NCI-H1105 (cell line): Measurements from ENCODE around the gene MEX3A.
A peak's percentile ranks its signal among the peaks of the same experiment; 100 is the strongest.
"Not testable (repeated sequence)": the region's sequence is repeated elsewhere in the genome, so short reads cannot be mapped to it uniquely, and the experiment has no call there.

Experiments
- DNase-seq: peaks from one replicate; lab custom pipeline; 2025; lab: John Stamatoyannopoulos, UW

The MEX3A gene

DNA sequence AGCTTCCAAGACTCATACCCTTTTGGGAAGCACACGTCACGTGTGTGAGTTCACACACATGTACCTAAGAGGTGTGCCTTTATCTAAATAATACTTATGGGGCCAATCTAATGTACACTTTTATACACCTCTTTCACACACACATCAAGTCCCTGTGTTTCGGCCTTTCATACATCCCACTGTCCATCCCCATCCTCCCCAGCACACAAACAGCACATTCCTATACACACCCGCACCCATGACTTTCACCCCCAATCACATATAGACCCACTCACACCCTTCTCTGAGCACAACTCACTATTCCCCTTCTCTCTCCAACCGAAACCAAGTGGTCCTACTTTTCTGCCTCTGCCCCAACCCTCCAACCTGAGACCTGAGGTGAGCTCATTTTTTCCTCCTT, 3.5 kb downstream of the MEX3A start:
- DNase-seq = no peak

DNA sequence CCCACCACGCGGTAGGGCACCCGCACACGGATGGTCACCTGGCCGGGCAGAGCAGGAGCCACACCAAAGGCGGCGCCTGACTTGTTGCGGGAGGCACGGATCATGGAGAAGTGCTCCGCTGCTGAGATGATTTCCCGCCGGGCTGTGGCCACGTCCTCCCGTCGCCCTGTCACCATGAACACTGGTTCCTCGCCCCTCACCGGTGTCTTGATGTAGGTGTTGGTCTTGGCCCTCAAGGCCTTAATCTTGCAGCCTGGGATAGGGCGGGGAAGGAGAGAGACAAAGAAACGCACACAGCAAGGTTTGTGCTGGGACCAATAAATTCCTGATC, 4.9 kb downstream of the MEX3A start:
- no peak for DNase-seq

DNA sequence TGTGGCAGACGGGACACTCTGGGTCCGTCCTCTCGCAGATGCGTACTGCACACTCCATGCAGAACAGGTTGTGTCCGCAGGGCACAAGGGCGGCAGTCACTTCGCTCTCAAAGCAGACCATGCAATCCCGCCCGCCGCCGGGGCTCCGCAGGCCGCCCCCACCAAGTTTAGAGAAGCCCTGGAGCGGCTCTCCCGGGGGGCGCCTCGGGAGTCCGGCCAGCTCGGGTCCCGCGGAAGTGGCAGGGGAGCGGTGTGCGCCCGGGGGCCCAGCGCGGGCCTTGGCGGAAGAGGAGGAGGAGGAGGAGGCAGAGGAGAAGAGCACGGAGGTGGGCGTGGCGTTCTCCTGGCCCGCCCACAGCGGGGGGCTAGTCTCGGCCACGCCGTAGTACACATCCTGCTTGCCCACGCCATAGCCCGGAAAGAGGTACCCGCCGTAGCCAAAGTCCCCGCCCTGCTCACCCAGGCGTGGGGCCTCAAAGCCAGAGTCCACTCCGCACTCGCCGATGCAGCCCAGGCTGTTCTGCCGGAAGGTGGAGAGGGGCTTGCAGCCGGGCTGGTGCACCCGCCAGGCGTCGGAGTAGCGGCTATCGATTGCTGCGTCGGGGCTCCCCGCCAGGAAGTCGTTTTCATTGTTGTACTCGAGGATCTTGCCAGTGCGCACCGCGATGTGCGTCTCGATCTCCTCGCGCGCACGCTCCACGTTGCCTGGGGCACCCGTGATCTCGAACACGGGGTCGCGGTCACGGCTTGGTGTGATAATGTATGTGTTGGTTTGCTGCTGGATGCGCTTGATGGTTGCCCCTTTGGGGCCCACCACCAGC, 5.4 kb downstream of the MEX3A start:
- no peak for DNase-seq

DNA sequence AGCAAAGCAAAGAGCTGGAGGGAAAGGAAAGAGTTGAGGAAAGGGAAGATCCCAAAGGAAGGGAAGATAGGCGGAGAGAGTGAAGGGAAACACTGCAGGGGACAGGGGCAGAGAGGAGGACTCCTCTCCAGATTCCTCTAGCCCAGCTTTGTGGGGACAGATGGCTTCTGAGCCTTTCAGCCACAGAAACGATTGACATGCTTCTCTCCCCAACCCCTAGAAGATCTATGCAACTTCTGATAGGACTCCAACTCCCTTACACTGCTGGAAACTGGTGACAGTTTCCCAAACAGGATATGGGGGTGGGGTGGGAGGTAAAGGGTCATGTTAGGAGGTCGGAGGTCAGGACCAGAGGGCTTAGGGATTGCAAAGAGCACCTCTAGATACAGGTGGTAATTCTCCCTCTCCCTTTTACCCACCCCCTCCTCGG, 6.5 kb downstream of the MEX3A start:
- no peak for DNase-seq

DNA sequence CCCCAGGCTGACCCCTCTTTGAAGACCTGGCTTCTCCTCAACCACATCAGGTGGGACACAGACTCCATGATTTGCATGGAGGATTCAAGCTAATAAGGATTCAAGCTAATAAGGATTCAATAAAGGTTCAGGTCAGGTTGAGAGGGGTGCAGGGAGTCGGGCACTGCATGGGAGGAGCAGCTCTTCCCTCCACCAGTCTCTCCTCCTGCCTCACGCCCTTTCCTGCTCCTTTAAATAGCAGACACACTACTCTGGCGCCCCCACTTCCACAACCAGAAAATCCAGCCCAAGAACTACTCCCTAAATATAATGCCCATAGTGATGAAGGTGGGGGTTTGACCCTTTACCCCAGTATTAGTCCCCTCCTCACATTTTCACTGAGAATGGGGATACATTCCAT, 7.1 kb downstream of the MEX3A start:
- DNase-seq = no peak

DNA sequence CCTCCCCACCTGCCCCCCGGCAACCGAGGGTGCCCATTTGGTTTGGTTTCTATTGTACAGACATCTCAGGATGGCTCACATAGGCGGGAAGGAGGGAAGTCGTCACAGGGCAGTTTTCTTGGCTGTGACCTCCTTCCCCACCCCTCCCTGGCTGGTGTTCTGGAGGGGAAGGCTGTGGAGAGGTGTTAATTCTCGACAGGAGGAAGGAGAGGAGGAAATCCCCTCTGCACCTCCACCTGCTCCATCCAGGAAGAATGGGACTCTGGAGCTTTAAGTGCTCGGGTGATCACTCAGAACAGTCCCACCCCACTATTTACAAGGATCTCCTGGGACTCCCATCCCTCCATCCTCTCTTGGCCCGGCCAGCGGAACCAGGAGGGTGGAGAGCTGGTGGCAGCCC, 7.6 kb downstream of the MEX3A start:
- DNase-seq = no peak

DNA sequence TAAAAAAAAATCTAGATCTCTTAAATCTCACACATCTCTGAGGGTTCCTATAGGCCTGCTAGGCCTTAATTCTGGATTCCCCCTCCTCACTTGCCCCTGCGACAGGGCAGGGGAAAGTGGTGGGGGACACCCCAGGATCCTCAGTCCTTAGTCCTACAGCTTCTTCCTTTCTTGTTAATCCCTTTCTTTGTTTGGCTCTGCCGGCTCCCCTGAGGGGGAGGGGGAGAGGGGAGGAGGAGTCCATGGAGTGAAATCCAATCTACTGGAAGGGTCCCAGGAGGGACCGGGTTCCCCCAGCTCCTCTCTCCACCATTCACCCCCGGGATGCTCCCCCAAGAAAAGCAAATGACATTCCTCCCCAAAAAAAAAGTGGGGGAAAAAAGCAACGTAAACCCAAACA, 8.5 kb downstream of the MEX3A start:
- DNase-seq = no peak

DNA sequence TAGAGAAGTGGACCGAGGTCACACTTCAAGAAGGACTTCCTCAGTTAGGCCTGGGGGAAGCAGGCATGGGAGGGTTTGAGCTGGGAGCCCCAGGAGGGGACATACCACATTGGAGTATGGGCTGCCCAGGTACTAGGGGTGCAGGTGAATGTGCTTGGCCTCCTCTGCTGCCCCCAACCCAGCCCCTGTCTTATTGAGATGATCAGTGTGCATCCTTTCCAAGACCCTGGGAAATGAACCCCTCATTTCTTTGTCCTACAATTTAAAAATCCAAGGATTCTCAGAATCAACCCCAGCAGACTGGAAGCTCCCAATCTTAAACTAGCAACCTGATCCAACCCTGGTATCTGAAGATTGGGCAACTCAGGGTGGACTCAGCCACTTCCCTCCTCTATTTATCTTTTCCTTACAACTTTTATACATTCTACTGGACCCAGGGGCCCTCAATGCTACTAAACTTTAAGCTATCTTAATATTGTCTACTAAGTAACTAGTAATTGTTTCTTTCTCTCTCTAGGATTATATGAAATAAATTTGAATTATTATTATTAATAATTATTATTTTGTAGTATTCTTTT, 9.1 kb downstream of the MEX3A start:
- no peak for DNase-seq

DNA sequence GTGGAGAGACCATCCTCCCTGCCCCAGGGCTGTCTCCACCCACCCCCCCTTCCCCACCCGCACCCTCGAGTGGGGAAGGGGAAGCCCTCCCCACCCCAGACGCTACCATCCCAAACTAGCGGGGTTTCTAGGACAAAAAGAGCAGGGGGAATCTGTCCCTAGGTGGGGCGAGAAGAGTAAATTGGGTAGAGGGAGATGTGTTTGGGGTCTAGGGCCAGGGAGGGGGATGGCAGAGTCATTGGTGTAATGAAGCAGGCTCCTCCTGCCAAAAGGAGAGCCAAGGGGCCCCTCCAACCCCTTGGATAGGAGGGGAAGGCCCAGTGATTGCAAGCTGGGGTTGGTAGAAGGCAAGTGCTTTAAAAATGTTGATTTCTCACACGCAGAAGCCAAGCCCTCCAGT, 10.0 kb downstream of the MEX3A start:
- DNase-seq = no peak

DNA sequence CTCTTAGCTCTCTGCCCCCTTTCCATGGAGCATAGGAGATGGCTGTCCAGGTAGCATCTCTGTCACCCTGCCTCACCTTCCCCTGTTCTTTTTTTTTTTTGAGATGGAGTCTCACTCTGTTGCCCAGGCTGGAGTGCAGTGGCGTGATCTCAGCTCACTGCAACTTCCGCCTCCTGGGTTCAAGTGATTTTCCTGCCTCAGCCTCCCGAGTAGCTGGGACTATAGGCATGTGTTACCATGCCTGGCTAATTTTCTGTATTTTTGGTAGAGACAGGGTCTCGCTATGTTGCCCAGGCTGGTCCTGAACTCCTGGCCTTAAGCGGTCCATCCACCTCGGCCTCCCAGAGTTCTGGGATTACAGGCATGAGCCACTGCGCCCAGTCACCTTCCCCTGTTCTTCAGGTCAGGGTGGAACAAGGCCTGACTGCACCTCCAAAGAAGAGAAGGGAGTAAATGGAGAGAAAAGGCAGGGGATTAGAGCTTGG, 10.9 kb downstream of the MEX3A start:
- DNase-seq = not testable (repeated sequence)

DNA sequence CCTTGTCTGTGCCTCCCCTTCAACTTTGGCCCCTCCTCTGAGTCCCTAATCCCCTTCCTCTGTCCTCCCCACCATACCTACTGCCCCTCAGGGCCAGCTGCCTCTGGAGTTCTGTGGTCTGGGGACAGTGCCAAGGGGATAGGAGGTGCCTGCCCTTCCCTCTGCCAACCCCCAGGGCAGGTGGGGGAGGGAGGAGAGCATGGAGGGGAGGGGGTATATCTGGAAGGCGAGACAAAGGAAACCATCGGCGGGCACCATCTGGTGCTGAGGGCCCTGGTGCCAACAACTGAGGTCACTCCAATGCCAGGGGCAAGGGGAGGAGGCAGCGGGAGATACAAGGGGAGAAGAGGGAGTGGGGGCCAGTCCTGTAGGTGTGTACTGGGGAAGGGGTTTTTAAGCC, 11.7 kb downstream of the MEX3A start:
- peak; percentile 80 for DNase-seq

DNA sequence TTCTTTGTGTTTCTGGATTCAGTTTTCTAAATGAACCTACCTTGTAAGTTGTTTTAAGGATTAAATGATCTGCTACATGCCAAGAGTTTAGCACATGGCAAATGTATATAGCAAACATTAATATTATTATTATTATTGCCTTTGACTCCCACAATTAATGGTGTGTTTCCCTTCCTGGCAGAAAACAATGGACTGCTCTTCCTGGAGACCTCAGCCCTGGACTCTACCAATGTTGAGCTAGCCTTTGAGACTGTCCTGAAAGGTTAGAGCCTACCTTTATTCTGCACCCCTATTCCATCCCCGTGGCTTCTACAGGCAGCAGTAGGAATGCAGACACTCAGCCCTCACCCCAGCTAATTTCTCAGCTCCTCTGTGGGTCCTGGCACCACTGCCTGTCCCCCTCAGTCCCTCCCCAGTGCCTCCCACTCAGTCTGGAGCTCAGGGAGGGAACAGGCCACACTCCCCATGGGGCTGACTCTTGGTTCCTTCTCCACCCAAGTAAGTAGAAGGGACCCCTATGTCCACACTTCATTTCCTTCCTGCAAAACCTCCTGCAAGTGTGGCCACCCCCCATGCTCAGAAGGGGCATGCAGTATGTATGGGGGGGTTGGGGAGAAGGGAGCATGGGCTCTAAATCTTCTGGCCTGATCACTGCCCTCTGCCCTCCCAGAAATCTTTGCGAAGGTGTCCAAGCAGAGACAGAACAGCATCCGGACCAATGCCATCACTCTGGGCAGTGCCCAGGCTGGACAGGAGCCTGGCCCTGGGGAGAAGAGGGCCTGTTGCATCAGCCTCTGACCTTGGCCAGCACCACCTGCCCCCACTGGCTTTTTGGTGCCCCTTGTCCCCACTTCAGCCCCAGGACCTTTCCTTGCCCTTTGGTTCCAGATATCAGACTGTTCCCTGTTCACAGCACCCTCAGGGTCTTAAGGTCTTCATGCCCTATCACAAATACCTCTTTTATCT, 12.5 kb downstream of the MEX3A start:
- no peak for DNase-seq

DNA sequence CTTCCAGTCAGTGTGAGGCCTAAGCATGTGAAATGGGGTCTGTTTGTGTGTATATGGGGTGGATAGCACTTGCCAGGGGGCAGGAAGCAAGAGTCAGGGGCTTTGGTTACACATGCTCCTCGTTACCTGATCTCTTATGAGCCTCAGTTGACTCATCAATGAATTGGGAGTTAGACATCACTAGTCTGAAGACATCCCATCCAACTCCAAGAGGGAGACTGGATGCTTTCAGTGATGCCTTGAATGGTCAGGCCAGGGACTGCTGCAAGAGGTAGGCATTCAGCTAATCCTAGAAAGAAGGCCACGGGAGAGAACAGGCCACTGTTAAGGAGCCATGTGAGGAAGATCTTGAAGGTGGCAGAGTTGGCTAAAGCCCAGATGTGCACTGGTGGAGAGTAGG, 15.0 kb downstream of the MEX3A start:
- DNase-seq = no peak

DNA sequence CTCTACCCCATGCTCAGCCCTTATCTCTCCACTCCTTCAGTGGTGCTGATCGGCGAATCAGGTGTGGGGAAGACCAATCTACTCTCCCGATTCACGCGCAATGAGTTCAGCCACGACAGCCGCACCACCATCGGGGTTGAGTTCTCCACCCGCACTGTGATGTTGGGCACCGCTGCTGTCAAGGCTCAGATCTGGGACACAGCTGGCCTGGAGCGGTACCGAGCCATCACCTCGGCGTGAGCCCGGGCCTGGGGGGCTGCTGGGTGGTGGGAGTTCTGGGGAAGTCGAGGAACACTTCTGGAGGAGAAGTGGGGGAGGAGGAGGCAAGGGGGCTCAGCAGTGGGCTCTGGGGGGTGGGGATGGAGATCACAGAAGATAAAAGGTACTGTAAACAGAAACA, 16.4 kb downstream of the MEX3A start:
- no peak for DNase-seq

DNA sequence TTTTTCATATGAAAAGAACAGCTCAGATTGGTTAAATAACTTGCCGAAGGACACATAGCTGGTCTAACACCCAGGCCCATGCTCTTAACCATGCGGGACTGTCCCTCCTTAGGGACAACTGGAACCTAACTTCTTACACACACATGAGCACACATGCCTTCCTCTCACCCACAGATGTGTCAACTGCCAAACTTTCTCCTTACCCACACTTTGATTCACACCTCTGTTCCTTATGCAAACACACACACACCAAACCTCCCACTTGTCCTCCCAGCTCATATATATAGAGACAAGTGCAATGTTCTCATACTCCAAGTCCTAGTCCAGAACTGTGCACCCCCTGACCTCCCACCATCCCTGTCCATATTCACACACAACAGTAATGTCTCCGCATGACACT, 17.1 kb downstream of the MEX3A start:
- DNase-seq = no peak

DNA sequence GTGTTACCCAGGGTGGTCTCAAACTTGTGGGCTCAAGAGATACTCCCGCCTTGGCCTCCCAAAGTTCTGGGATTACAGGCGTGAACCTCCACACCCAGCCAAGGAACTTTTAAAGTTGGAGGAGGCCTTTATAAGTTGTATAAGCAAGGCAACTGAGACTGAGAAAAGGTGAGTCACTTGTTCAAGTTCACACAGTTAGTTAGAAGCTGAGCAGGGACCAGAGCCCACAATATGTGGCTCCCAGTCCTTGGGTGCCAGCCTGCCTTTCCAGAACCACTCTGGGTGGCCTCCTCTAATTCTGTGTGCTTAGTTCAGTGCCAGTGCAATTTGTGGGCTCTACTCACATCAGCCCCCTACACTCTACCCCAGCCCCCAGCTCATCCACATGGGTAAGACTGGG, 17.6 kb downstream of the MEX3A start:
- no peak for DNase-seq

DNA sequence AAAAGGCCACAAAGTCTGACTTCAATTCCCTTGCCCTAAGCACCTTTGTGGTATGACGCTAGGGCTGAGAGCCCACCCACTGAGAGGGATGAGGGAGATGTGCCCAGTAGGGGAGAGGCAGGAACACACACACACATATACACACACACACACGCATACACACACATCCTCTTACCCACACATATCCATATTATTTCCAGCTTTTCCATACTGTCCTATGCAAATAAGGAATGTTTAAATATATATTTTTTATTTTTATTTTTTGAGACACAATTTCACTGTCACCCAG, 18.3 kb downstream of the MEX3A start:
- no peak for DNase-seq

DNA sequence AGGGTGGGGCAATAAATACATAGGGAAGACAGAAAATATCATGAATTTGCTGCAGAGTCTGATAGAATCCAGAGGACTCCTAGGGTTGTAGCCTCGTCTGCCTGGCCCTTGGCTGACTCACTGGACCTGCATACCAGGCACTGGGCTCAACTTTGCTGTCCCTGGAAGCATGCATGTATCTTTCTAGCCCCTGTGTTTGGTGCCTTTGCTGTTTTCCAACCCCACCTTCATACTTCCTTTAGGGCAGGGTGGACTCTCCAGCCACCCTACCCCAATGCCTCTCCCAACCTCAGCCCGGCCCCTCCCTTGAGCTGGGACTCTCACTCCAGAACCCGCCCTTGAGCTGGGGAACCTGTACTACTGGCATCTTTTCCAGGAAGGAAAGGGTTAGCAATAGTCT, 20.1 kb downstream of the MEX3A start:
- DNase-seq = no peak

DNA sequence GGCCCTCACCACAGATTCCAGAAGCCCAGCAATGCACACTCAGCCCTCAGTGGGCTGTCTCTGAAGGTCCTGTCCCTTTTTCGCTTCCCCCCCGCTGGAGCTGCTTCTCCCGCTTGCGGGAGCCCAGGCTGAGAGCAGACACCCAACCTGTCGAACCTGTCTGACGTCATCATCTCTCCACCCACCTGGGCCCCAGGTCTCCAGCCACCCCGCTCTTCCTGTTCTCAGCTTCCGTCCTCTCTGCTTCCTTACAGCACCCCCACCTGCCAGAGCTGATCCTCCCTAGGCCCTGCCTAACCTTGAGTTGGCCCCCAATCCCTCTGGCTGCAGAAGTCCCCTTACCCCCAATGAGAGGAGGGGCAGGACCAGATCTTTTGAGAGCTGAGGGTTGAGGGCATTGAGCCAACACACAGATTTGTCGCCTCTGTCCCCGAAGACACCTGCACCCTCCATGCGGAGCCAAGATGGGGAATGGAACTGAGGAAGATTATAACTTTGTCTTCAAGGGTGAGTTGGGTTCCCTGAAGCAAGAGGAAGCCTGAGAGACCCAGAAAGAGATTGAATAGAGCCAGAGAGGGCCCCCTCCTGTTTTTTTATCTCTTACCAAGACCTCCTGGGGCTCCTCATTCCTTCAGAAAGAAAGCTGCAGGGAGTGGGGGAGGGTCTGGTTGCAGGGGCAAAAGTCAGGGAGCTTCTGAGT, 21.2 kb downstream of the MEX3A start, which contains the start of gene RAB25:
TSS of gene RAB25 (plus strand) at position 224 of the 700 bp plus-strand sequence. CDS start at position 465, 241 bp downstream.
- peak; percentile 7 for DNase-seq

DNA sequence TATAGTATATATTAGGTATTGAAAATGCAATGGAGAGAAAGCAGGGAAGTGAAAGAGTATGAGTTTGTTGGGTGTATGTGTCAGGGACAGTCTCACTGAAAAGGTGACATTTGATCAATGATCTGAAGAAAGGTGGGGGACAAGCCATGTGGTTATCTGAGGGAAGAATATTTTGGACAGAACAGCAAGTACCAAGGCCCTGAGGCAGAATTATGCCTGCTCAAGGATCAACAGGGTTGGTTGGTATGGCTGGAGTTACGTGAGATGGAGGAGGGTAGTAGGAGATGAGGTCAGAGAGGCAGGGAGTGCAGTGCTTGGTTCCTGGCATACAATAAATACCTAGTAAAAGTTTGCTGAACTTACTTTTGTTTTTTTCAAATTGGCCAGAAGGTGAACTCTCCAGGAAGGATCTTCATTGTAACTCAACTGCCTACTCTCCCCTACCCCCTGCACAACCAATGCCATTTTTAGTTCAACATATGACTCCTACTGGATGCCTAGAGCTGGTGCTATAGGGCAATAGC, 25.9 kb downstream of the MEX3A start:
- DNase-seq = no peak

DNA sequence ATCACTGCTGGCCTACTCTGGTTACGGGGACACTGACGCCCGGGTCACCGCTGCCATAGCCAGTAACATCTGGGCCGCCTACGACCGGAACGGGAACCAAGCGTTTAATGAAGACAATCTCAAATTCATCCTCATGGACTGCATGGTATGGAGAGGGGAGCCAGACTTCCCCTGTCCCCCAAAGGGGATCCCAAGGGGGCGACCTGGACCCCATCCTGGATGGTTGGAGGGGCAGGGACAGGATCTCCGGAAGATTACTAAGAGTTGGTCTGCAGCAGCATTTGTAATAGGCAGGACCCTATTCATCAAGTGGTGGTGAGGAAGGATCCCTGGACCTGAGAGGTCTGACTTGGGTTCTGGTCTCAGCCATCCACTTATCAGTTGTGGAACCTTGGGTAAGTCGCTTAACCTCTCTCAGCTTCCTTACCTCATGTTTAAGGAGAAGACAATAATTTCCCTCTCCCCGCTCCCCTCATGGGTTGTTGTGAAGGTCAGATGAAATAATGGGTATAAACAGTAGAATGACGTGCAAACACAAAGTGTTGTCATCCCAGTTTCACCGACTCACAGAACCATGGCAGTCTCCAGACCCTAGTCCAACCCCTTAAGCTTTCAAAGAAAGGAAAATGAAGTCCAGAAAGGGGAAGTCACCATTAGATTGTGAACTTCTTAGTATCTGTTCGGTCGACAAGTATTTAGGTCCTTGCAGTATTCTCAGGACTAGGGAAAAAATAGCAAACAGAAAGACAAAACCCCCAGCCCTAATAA, 26.8 kb downstream of the MEX3A start:
- no peak for DNase-seq
